HG02759 (cell line): ENCODE data around the gene AFG1L.

ENCODE experiments used
- ATAC-seq: cut with Tn5 transposase; IDR thresholded peaks from one replicate; pipeline ENCODE4 v1.9.1; 2021; ENCODE audit warnings: mild to moderate bottlenecking, moderate library complexity; ENCODE audit not compliant: unreplicated experiment

Gene AFG1L

DNA sequence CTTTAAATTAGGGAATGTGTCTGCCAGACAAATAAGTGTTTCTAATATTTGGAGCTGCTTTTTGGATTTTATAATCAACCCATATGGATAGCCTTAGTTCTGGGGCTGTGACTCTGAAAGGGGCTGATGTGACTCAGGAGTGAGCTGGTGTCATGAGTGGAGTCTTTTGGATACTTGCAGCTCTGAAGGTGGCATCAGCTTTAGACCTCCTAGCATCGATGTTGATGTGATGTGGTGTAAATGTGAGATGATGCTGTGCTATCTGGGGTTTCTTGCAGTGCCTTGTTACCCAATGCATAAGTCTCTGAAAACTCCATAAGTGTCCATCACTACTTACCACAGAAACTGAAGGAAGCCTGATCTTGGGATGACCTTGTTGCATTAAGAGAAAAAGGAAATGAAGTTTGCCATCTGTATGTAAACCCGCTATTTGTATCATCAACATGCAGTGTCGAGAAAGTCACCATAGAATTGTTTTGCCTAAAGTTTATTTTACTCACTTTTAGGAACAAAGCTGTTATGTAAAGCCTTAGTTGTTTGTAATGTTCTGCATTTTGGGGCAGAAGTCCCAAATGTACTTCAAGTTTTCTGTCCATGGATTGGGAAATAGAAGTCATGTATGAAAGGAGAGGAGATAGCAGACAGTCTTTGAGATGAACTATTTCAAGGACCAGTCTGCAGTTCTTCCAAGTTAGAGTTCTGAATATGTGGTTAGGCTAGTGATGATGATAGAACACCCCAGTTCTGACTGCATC is 273.9 kb downstream of the AFG1L start:
- ATAC-seq, result no peak

DNA sequence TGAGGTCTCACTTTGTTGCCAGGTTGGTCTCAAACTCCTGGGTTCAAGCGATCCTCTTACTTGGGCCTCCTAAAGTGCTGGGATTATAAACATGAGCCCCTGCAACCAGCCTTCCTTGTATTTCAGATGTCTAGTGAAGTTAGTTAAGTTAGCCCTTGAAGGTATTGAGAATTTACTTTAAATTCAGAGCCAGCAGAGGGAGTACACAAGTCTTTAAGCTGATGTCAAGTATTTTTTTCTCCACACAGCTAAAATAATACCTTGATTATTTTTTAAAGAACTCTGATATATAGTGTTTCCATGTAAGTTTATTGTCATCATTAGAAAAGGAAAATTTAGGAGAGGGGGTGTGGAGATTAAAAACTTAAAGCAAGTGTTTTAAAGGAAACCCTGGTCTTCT is 275.7 kb downstream of the AFG1L start:
- no peak for ATAC-seq

DNA sequence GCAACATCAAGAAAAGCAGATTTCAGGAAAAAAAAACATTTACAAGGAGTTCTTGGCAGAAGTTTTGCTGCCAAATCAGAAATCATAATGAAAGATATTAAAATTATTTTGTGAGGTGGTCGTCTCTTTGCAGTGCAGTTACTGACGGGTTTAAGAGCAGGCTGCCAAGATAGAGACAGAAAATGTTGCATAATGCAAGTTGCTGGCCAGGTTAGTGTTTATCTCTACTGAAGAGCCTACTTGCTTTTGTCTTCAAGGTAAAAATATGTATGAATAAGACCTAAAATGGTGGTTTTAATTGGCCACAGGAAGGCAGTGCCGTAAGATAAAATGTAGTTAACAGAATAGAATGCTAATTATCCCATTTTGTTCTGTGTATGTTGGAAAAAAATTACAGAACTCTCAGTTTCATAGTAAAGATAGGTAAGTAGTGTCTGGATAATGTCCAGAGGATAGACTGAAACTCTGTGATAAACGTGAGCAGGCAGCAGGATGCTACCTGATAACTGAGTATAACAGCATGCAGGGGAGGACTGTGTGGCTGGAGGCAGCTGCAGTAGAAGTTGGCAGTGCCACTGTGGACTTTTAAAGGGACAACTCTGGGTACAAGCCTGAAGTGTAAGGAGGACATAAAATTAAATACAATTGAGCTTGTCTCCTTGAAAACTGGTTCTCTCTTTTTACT is 279.7 kb downstream of the AFG1L start:
- no peak for ATAC-seq
